Spleen (tissue), 7 donors: ENCODE measurements around the gene A4GALT.

Experiments
- POLR2A ChIP-seq, 3 donors: fragments of 450-650 bp; IDR thresholded peaks; one replicate each; pipeline ENCODE4 v1.5.1; 2017; ENCODE audit warnings: antibody characterized with exemption in 3 of 3, mild to moderate bottlenecking in 1 of 3
- POLR2AphosphoS5 ChIP-seq, 3 donors: sonication (generic); formaldehyde crosslinking; IDR thresholded peaks; one replicate each; pipeline ENCODE4 v1.5.1; 2017; ENCODE audit warnings: antibody characterized with exemption in 3 of 3
- TF ChIP-seq, protein P1 (sequence below), 11 experiments: fragments of 200-600 bp in 7 of 11; fragments of 450-650 bp in 4 of 11; sonication (generic) in 4 of 11; IDR thresholded peaks in 8 of 11; conservative IDR thresholded peaks in 3 of 11; 1 replicate in 7 of 11; 2 replicates in 4 of 11; pipeline versions ENCODE4 v1.4.0 to v1.8.0; 2016 to 2021; ENCODE audit warnings: antibody characterized with exemption in 11 of 11, inconsistent platforms in 4 of 11, mild to moderate bottlenecking in 1 of 11
- donor health status: DM: no; HTN: no; CAD: no; lungs with moderate emphysema.
- donor health status: DM: no; HTN: no; CAD: no.
- donor health status: DM: no; HTN: no; CAD: no.

DNA sequence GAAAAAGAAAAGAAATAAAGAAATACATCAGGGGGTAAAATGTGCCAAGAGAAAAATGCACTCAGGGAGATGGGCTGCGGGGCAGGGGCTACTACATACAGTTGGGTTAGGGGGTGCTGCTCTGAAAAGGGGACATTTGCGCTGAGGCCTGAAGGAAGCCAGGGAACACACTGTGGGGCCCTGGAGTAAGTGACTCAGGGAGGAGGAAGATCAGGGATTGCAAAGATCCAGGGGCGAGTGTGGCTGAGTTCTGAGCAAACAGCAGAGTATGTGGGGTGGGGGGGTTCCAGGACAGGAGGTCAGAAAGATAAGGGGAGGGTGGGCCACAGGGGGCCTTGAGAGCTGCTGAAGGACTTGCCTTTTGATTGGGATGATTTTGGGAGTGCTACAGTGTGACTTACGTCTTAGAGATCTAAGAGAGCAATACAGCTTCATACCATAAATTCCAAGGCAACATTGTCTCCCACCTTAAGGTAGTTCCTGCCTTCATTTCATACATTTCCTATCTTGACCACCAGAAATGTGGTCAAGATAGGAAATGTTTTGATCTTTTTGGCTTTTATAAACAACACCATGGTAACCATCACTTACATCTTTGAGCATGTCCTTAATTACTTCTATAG is 5.8 kb downstream of the A4GALT start:
- TF ChIP-seq, protein P1, sequence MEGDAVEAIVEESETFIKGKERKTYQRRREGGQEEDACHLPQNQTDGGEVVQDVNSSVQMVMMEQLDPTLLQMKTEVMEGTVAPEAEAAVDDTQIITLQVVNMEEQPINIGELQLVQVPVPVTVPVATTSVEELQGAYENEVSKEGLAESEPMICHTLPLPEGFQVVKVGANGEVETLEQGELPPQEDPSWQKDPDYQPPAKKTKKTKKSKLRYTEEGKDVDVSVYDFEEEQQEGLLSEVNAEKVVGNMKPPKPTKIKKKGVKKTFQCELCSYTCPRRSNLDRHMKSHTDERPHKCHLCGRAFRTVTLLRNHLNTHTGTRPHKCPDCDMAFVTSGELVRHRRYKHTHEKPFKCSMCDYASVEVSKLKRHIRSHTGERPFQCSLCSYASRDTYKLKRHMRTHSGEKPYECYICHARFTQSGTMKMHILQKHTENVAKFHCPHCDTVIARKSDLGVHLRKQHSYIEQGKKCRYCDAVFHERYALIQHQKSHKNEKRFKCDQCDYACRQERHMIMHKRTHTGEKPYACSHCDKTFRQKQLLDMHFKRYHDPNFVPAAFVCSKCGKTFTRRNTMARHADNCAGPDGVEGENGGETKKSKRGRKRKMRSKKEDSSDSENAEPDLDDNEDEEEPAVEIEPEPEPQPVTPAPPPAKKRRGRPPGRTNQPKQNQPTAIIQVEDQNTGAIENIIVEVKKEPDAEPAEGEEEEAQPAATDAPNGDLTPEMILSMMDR (IDR thresholded peaks at IDR 0.05 in 8 of 11, conservative IDR thresholded peaks at IDR 0.05 in 3 of 11): no peak
- TF ChIP-seq POLR2A (IDR thresholded peaks at IDR 0.05) (no peak), POLR2AphosphoS5 (IDR thresholded peaks at IDR 0.05) (no peak)
